Superior temporal gyrus (tissue), 1 donor: ENCODE results near the gene DMXL2.
"Not testable (repeated sequence)": the region's sequence is repeated elsewhere in the genome, so short reads cannot be mapped to it uniquely, and the experiment has no call there.

ENCODE experiments used
- DNase-seq: peaks from one replicate; pipeline ENCODE4 v3.0.0-alpha.2; 2016; ENCODE audit errors: extremely low spot score

DMXL2 gene

GRCh38 chr15:51576911-51577500 is 45.6 kb downstream of the DMXL2 start:
- DNase-seq = no peak

GRCh38 chr15:51576286-51576850 is 46.2 kb downstream of the DMXL2 start:
- DNase-seq = no peak

GRCh38 chr15:51575775-51576174 is 46.8 kb downstream of the DMXL2 start:
- DNase-seq = no peak

- DNase-seq = not testable (repeated sequence)
Observed at GRCh38 chr15:51573352-51573751, 49.2 kb downstream of the DMXL2 start.

GRCh38 chr15:51568939-51569784 is 53.4 kb downstream of the DMXL2 start:
- not testable (repeated sequence) for DNase-seq

GRCh38 chr15:51561271-51561670 is 61.3 kb downstream of the DMXL2 start:
- no peak for DNase-seq

- DNase-seq = no peak
Observed at GRCh38 chr15:51558876-51559275, 63.7 kb downstream of the DMXL2 start.

GRCh38 chr15:51558411-51558810 is 64.2 kb downstream of the DMXL2 start:
- DNase-seq = no peak

- no peak for DNase-seq
Observed at GRCh38 chr15:51550841-51551240, 71.7 kb downstream of the DMXL2 start.

- no peak for DNase-seq
Observed at GRCh38 chr15:51547656-51548055, 74.9 kb downstream of the DMXL2 start.

- DNase-seq = no peak
Observed at GRCh38 chr15:51536965-51537574, 85.5 kb downstream of the DMXL2 start.

GRCh38 chr15:51533672-51534398 is 88.7 kb downstream of the DMXL2 start:
- no peak for DNase-seq

- DNase-seq = no peak
Observed at GRCh38 chr15:51526955-51527354, 95.6 kb downstream of the DMXL2 start.

- no peak for DNase-seq
Observed at GRCh38 chr15:51524376-51524775, 98.2 kb downstream of the DMXL2 start.

- DNase-seq = no peak
Observed at GRCh38 chr15:51516291-51516690, 106.3 kb downstream of the DMXL2 start.

- no peak for DNase-seq
Observed at GRCh38 chr15:51505251-51505650, 117.3 kb downstream of the DMXL2 start.

GRCh38 chr15:51503003-51503402 is 119.6 kb downstream of the DMXL2 start:
- no peak for DNase-seq

GRCh38 chr15:51499379-51499976 is 123.1 kb downstream of the DMXL2 start:
- DNase-seq = peak; percentile 39

- DNase-seq = no peak
Observed at GRCh38 chr15:51497806-51498205, 124.8 kb downstream of the DMXL2 start.

GRCh38 chr15:51496246-51496645 is 126.3 kb downstream of the DMXL2 start:
- DNase-seq = no peak
